Fibroblast of the aortic adventitia (primary cell): ENCODE results near the gene NABP2. TPM values are rescaled to one million over a fixed set of nuclear protein-coding genes. Genes with fewer than 3 reads are reported as not detected.
A peak's percentile ranks its signal among the peaks of the same experiment; 100 is the strongest.
"Not testable (repeated sequence)": the region's sequence is repeated elsewhere in the genome, so short reads cannot be mapped to it uniquely, and the experiment has no call there.

Experiments used
- DNase-seq: peaks from one replicate; pipeline ENCODE4 v3.0.0-alpha.2; 2010; ENCODE audit warnings: low read depth
- H3K4me3 ChIP-seq: 2 replicates; pipeline ENCODE4 v1.5.1; 2011; ENCODE audit warnings: low read depth, mild to moderate bottlenecking, control low read depth, low read length, moderate library complexity
- CTCF ChIP-seq: IDR thresholded peaks from 2 replicates; pipeline ENCODE4 v1.5.1; 2011; ENCODE audit warnings: mild to moderate bottlenecking, low read length, control low read depth, inconsistent platforms; ENCODE audit not compliant: insufficient read depth
- total RNA-seq: library from RNA; depleted of rRNA; stranded (reverse); fragments of >200 nt; gene quantifications from 2 replicates; pipeline ENCODE4 v1.2.3, GENCODE V29; 2012; ENCODE audit warnings: low replicate concordance

Gene NABP2
- total RNA-seq, 1 donor = 31.5 TPM

DNA sequence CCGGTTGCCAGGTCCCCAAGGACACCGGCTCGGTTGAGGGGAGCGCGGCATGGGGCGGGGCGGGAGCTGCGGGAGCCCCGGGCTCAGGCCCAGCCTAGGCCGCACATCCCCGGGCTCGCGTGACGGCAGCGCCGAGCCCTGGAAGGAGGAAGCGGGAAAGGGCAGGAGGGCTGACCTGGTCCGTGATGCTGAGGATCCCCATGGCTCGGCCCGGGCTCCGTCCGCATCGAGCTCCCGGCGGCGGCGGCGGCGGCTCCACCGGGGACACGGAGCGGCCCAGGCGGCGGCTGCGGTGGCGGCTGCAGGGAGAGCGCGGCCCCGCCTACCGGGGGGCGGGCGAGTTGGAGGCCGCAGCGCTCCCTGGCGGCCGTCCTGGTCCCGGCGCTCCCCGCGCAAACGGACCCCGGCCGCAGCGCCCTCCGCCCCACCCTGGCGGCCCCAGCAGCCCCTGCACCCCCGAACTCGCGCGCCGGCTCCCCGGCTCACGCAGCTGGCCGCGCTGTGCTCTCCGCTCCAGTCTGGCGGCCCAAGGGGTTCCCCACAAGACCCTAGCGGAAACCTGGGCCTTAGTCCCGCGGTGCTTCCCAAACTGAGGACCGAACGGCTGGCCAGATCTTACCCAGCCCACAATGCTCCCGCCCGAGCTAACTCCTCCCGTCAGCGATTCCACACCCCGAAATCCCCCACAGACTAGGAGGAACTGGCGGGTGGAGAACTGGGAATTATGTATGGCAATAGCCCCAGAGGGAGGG is 34.1 kb downstream of the NABP2 start, which contains the start of gene ANKRD52:
ANKRD52 (minus strand) TSS at position 317 of the 752 bp plus-strand sequence; CDS start at position 202, 115 bp downstream.
- peak; percentile 60 for TF ChIP-seq CTCF
- peak; percentile 87 for DNase-seq

GRCh38 chr12:56258820-56259183 is 34.7 kb downstream of the NABP2 start:
- TF ChIP-seq CTCF = no peak
- peak overlapping the region; percentile 86 for H3K4me3 ChIP-seq
- DNase-seq = no peak

More for the DNA sequence above, 34.1 kb downstream of the NABP2 start, which contains the start of gene ANKRD52:
- H3K4me3 ChIP-seq = peak within 1 kb of the TSS; percentile 86

DNA sequence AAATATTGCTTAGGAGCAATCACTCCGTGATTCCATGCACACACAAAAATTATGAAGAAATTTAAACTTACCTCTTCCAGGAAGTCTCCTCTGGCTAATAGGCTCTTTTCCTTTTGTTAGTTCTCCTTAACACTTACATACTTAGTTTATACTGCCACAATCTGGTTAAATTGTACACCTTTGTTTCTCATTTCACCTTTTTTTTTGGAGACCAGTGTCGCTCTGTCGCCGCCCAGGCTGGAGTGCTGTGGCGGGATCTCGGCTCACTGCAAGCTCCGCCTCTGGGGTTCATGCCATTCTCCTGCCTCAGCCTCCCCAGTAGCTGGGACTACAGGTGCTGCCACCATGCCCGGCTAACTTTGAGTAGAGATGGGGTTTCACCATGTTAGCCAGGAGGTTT is 36.2 kb downstream of the NABP2 start:
- TF ChIP-seq CTCF = no peak
- H3K4me3 ChIP-seq = no peak overlapping the region
- no peak for DNase-seq

DNA sequence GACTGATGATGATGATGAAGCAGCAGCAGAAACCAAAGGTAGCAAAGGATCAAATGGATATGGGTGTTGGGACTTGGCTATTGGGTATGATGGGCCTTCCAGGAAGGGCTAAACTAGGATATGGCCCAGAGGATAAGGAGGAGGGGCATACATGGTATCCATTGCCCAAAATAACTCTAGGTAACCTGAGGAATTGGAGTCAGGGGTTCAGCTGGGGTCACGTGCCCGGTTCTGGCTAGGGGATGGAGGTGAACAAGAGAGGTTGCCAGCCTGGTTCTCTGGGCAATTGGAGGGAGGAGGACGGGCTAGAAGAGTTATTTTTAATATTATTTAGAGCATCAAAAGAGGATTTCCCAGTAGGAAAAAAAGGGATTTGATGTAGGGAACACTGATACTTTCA is 36.8 kb downstream of the NABP2 start:
- H3K4me3 ChIP-seq = no peak overlapping the region
- no peak for TF ChIP-seq CTCF
- no peak for DNase-seq

- peak; percentile 65 for DNase-seq
- no peak for TF ChIP-seq CTCF
- no peak overlapping the region for H3K4me3 ChIP-seq
Measured at GRCh38 chr12:56261503-56262232, 37.5 kb downstream of the NABP2 start.

- not testable (repeated sequence) for H3K4me3 ChIP-seq, DNase-seq
Measured at GRCh38 chr12:56262955-56263354, 38.8 kb downstream of the NABP2 start.

DNA sequence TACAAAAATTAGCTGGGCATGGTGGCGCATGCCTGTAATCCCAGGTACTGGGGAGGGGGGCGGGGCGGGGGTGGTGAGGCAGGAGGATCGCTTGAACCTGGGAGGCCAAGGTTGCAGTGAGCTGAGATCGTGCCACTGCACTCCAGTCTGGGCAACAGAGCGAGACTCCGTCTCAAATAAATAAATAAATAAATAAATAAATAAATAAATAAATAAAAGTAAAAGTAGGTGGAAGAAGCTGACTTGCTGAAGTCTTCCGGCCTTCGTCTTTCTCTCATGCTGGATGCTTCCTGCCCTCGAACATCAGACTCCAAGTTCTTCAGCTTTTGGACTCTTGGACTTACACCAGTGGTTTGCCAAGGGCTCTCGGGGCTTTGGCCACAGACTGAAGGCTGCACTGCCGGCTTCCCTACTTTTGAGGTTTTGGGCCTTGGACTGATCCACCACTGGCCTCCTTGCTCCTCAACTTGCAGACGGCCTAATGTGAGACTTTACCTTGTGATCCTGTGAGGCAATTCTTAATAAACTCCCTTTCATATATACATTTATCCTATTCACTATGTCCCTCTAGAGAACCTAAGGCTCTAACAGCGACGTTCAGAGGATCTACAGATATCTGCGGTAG is 42.0 kb downstream of the NABP2 start:
- peak overlapping the region; percentile 83 for H3K4me3 ChIP-seq
- DNase-seq = not testable (repeated sequence)
